CD8-positive, alpha-beta memory T cell (primary cell): ENCODE measurements around the gene SLC44A5. TPM values are rescaled to one million over a fixed set of nuclear protein-coding genes. Genes with fewer than 3 reads are reported as not detected.

Source experiments
- CTCF ChIA-PET: fragments of 350-600 bp; sonication (Branson Sonifier 250); formaldehyde crosslinking; loops from one replicate; lab custom pipeline; 2021; ENCODE audit warnings: antibody characterized with exemption; lab: Charles Lee
- POLR2A ChIA-PET: fragments of 350-600 bp; sonication (Branson Sonifier 250); formaldehyde crosslinking; loops from one replicate; lab custom pipeline; 2021; ENCODE audit warnings: antibody characterized with exemption; lab: Charles Lee
- DNase-seq, 5 donors: peaks; one replicate each; pipeline versions ENCODE4 v3.0.0 to v3.0.0-alpha.2; 2020 to 2022; ENCODE audit warnings: mixed read lengths in 1 of 5
- H3K27ac ChIP-seq: one replicate; pipeline ENCODE4 v1.7.0; 2013; ENCODE audit warnings: low read depth, mild to moderate bottlenecking, low read length, moderate library complexity
- H3K27me3 ChIP-seq: 2 replicates; pipeline ENCODE4 v1.7.0; 2013; ENCODE audit warnings: low read length, mild to moderate bottlenecking; ENCODE audit not compliant: insufficient read depth, poor library complexity, severe bottlenecking
- H3K36me3 ChIP-seq: 2 replicates; pipeline ENCODE4 v1.7.0; 2013; ENCODE audit warnings: mild to moderate bottlenecking, low read length, moderate library complexity; ENCODE audit not compliant: insufficient read depth
- H3K4me1 ChIP-seq: 2 replicates; pipeline ENCODE4 v1.7.0; 2013; ENCODE audit warnings: mild to moderate bottlenecking, low read length, moderate library complexity; ENCODE audit not compliant: insufficient read depth
- H3K4me3 ChIP-seq: 2 replicates; pipeline ENCODE4 v1.7.0; 2013; ENCODE audit warnings: mild to moderate bottlenecking, low read length
- H3K9me3 ChIP-seq: 2 replicates; pipeline ENCODE4 v1.7.0; 2013; ENCODE audit warnings: mild to moderate bottlenecking, low read length
- H3K27ac Mint-ChIP-seq, 8 donors: one replicate each; pipeline ENCODE4 v1.8.0; 2020 to 2021; ENCODE audit warnings: mixed read lengths in 8 of 8, mild to moderate bottlenecking in 6 of 8, inconsistent platforms in 3 of 8, moderate library complexity in 3 of 8
- H3K27me3 Mint-ChIP-seq, 2 donors: one replicate each; pipeline ENCODE4 v1.8.0; 2020 to 2021; ENCODE audit warnings: mixed read lengths in 2 of 2, mild to moderate bottlenecking in 1 of 2, moderate library complexity in 1 of 2
- H3K36me3 Mint-ChIP-seq, 3 donors: one replicate each; pipeline ENCODE4 v1.8.0; 2020 to 2021; ENCODE audit warnings: mixed read lengths in 3 of 3, inconsistent platforms in 1 of 3, mild to moderate bottlenecking in 1 of 3
- H3K4me1 Mint-ChIP-seq, 3 donors: one replicate each; pipeline ENCODE4 v1.8.0; 2020 to 2021; ENCODE audit warnings: mixed read lengths in 3 of 3, inconsistent platforms in 1 of 3, mild to moderate bottlenecking in 1 of 3
- H3K4me3 Mint-ChIP-seq, 7 donors: one replicate each; pipeline ENCODE4 v1.8.0; 2020 to 2021; ENCODE audit warnings: mixed read lengths in 7 of 7, mild to moderate bottlenecking in 6 of 7, moderate library complexity in 4 of 7, inconsistent platforms in 2 of 7
- H3K9me3 Mint-ChIP-seq, 5 donors: one replicate each; pipeline ENCODE4 v1.8.0; 2020 to 2022; ENCODE audit warnings: mixed read lengths in 5 of 5, mild to moderate bottlenecking in 3 of 5, moderate library complexity in 2 of 5, inconsistent platforms in 1 of 5
- polyA plus RNA-seq: library from polyadenylated mRNA; unstranded; fragments of 300-500 nt; fragmentation: Illumina TruSeq; gene quantifications from one replicate; pipeline ENCODE4 v1.2.3, GENCODE V29; 2021
- total RNA-seq, 2 experiments: library from RNA; stranded (reverse); gene quantifications; one replicate each; pipeline ENCODE4 v1.2.3, GENCODE V29; 2021

The SLC44A5 gene
- total and polyA plus RNA-seq, 3 experiments from 2014 or later = 0.24 to 0.53 (median 0.29) TPM

DNA sequence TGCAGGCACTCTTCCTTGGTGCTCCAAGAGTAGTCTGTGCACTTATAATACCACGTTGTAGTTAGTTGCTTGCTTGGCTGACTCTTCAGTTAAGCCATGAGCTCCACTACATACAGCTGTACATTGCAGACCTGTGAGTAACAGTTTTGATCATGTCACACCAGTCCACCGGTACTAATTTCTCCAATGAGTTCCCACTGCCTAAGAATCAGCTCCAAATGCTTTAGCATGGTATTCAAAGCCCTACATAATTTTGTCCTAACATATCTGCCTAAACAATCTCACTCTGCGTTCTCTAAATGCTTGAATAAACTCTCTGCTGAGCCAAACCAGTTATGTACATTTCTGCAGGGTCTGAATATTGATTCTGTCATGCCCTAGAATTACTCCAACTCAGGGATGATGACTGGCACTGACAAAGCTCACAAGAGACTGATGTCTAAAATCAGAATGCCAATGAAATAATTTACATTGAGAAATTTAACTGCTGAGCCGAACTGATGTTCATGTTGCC, 276.0 kb downstream of the SLC44A5 start:
- Histone ChIP-seq H3K36me3 (no peaks in the 10 kb centered on the region), H3K4me3 (no peak overlapping the region), H3K9me3 (no peaks in the 10 kb centered on the region), H3K27me3 (no peaks in the 10 kb centered on the region), H3K27ac (no peak overlapping the region), H3K4me1 (no peaks in the 10 kb centered on the region)
- no peaks in the 10 kb centered on the region for H3K36me3 Mint-ChIP-seq
- ChIA-PET CTCF (no interaction called here), POLR2A (no interaction called here)
- no peak for DNase-seq
- no peaks in the 10 kb centered on the region for H3K4me1 Mint-ChIP-seq
- no peak overlapping the region for H3K4me3 Mint-ChIP-seq
- no peak overlapping the region for H3K27ac Mint-ChIP-seq
- H3K9me3 Mint-ChIP-seq = peaks cover 0 to 2% (median 0%) of the 10 kb centered on the region in 5 donors
- H3K27me3 Mint-ChIP-seq = no peaks in the 10 kb centered on the region

DNA sequence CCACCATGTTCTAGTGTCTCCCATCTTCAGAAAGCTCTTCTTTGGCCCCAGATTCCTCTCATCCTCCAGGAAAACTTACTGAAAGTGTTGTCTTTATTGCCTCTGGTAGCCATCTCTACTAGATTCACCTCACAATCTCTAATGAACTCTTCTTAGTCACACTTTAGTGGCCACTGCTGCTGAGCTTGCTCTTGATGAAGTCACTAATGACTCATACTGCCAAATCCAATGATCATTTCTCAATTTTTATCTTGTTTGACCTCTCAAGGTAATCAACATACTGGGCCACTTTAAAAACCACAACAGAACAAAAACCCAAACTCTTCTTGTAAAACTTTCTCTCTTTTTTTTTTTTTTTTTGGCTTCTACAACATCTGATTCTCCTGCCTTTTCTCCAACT, 280.3 kb downstream of the SLC44A5 start:
- DNase-seq = no peak
- no peaks in the 10 kb centered on the region for H3K4me1 Mint-ChIP-seq
- no peak overlapping the region for H3K27ac Mint-ChIP-seq
- H3K27me3 Mint-ChIP-seq = no peaks in the 10 kb centered on the region
- H3K4me1 ChIP-seq = no peaks in the 10 kb centered on the region
- peaks cover 0 to 3% (median 0%) of the 10 kb centered on the region in 5 donors for H3K9me3 Mint-ChIP-seq
- H3K4me3 ChIP-seq = no peak overlapping the region
- H3K36me3 Mint-ChIP-seq = no peaks in the 10 kb centered on the region
- POLR2A ChIA-PET = no interaction called here
- no peak overlapping the region for H3K27ac ChIP-seq
- no peaks in the 10 kb centered on the region for H3K27me3 ChIP-seq
- H3K9me3 ChIP-seq = no peaks in the 10 kb centered on the region
- CTCF ChIA-PET = no interaction called here
- no peaks in the 10 kb centered on the region for H3K36me3 ChIP-seq
- no peak overlapping the region for H3K4me3 Mint-ChIP-seq

DNA sequence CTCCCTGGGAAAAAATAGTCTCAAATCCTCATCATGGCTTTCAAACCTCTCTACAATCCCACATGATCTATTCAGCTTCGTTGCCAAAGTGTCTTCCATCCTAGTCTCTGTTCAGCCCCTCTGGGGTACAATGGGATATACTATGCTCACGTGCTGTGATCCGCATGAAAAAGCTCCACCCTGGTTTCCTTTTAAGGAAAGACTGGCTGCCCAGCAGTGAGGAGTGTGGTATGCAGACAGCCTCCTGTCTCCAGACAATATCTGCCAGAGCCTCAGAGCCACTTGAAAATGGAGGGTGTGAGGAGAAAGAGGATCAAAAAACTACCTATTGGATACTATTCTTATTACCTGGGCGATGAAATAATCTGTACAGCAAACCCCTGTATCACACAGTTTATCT, 282.2 kb downstream of the SLC44A5 start:
- H3K27ac Mint-ChIP-seq = no peak overlapping the region
- H3K27ac ChIP-seq = no peak overlapping the region
- no peak for DNase-seq
- no peaks in the 10 kb centered on the region for H3K4me1 Mint-ChIP-seq
- H3K27me3 ChIP-seq = no peaks in the 10 kb centered on the region
- H3K36me3 Mint-ChIP-seq = no peaks in the 10 kb centered on the region
- CTCF ChIA-PET = no interaction called here
- H3K4me3 ChIP-seq = no peak overlapping the region
- H3K4me3 Mint-ChIP-seq = no peak overlapping the region
- no peaks in the 10 kb centered on the region for H3K9me3 ChIP-seq
- H3K4me1 ChIP-seq = no peaks in the 10 kb centered on the region
- no peaks in the 10 kb centered on the region for H3K36me3 ChIP-seq
- POLR2A ChIA-PET = no interaction called here
- no peaks in the 10 kb centered on the region for H3K27me3 Mint-ChIP-seq
- peaks cover 0 to 3% (median 0%) of the 10 kb centered on the region in 5 donors for H3K9me3 Mint-ChIP-seq

DNA sequence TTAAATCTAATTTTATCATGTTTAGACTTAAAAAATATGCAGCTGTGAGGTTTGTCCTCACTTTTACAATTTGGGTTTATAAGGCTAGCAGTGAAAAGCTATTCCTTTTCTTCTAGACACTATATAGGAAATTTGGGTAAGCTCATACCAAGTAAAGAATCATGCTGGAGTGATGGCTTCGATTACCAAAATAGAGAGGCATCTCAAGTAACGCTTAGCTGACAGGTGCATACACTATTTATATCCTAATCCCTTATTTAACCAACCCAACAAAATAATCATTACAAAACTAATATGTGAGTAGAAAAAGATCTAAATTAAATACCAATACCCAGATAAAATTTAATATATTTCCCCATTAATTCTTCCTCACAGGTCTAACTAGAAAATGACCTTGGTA, 283.5 kb downstream of the SLC44A5 start:
- Histone ChIP-seq H3K27me3 (no peaks in the 10 kb centered on the region), H3K36me3 (no peaks in the 10 kb centered on the region), H3K4me3 (no peak overlapping the region), H3K27ac (no peak overlapping the region), H3K4me1 (no peaks in the 10 kb centered on the region), H3K9me3 (no peaks in the 10 kb centered on the region)
- DNase-seq = no peak
- H3K27me3 Mint-ChIP-seq = no peaks in the 10 kb centered on the region
- POLR2A ChIA-PET = no interaction called here
- H3K4me1 Mint-ChIP-seq = no peaks in the 10 kb centered on the region
- no peaks in the 10 kb centered on the region for H3K36me3 Mint-ChIP-seq
- CTCF ChIA-PET = no interaction called here
- H3K4me3 Mint-ChIP-seq = no peak overlapping the region
- H3K27ac Mint-ChIP-seq = no peak overlapping the region
- H3K9me3 Mint-ChIP-seq = peaks cover 0 to 3% (median 0%) of the 10 kb centered on the region in 5 donors

DNA sequence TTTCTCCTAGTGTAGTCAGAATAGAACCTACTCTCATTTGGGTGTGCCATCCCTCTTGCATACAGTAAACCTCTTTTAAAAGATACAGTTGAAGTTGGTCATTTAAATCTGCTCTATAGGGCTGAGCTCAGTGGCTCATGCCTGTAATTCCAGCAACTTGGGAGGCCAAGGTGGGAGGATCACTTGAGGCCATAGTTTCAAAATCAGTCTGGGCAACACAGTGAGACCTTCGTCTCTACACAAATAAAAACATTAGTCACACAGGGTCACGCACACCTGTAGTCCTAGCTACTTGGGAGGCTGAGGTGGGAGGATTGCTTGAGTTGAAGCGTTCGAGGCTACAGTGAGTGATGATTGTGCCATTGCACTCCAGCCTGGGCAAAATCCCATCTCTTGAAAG, 292.9 kb downstream of the SLC44A5 start:
- H3K36me3 Mint-ChIP-seq = no peaks in the 10 kb centered on the region
- CTCF ChIA-PET = no interaction called here
- no peak overlapping the region for H3K4me3 Mint-ChIP-seq

DNA sequence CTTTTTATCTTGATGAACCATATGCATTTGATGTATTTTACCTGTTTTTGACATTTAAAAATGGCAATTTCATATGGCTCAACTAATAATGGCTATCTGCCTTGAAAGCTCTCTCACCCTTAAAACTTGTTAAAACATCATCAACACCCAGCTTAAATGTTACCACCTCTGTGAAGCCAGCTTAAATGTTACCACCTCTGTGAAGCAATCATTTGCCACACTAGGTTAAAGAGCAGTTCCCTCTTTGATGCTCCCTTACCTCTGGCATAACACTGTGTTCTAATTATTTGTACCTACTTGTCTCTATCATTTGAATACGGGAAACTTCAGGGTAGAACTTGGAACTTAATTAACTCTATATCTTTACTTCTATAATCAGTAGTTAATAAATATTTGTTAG, 294.7 kb downstream of the SLC44A5 start:
- Mint-ChIP-seq H3K27ac (no peak overlapping the region), H3K9me3 (peaks cover 0 to 2% (median under 1%) of the 10 kb centered on the region in 5 donors), H3K4me1 (no peaks in the 10 kb centered on the region), H3K27me3 (peaks cover 0 to 3% of the 10 kb centered on the region in 2 donors), H3K4me3 (no peak overlapping the region), H3K36me3 (no peaks in the 10 kb centered on the region)
- no peak overlapping the region for H3K27ac ChIP-seq
- H3K9me3 ChIP-seq = no peaks in the 10 kb centered on the region
- H3K27me3 ChIP-seq = no peaks in the 10 kb centered on the region
- H3K4me1 ChIP-seq = no peaks in the 10 kb centered on the region
- ChIA-PET POLR2A (no interaction called here), CTCF (no interaction called here)
- H3K36me3 ChIP-seq = no peaks in the 10 kb centered on the region
- no peak for DNase-seq
- H3K4me3 ChIP-seq = no peak overlapping the region

More for the DNA sequence above, 292.9 kb downstream of the SLC44A5 start:
- Mint-ChIP-seq H3K27me3 (peaks cover 0 to 3% of the 10 kb centered on the region in 2 donors), H3K4me1 (no peaks in the 10 kb centered on the region), H3K27ac (no peak overlapping the region), H3K9me3 (peaks cover 0 to 5% (median 1%) of the 10 kb centered on the region in 5 donors)
- no peaks in the 10 kb centered on the region for H3K27me3 ChIP-seq
- H3K27ac ChIP-seq = no peak overlapping the region
- H3K4me3 ChIP-seq = no peak overlapping the region
- H3K4me1 ChIP-seq = no peaks in the 10 kb centered on the region
- H3K9me3 ChIP-seq = no peaks in the 10 kb centered on the region
- POLR2A ChIA-PET = no interaction called here
- DNase-seq = no peak
- no peaks in the 10 kb centered on the region for H3K36me3 ChIP-seq

DNA sequence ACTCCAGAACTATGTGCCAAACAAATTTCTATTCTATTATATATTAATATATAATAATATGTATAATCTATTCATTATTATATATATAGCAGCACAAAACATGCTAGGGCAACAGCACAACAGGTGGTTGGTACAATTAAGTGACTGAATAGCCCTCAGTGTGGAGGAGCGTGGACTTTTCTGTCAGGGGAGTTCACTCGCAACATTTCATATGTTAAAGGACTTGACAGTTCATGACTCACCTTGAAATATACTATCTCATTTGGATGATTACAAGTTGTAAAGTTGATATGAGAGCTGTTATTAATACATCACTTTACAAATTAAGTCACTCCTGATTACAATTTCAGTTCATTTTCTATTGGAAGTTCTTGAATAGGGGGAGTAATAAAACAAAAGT, 298.3 kb downstream of the SLC44A5 start:
- H3K9me3 Mint-ChIP-seq = peaks cover 0 to 1% (median 0%) of the 10 kb centered on the region in 5 donors
- Histone ChIP-seq H3K27ac (no peak overlapping the region), H3K9me3 (no peaks in the 10 kb centered on the region), H3K4me1 (no peaks in the 10 kb centered on the region), H3K36me3 (no peaks in the 10 kb centered on the region), H3K4me3 (no peak overlapping the region), H3K27me3 (no peaks in the 10 kb centered on the region)
- no peaks in the 10 kb centered on the region for H3K36me3 Mint-ChIP-seq
- no peaks in the 10 kb centered on the region for H3K4me1 Mint-ChIP-seq
- POLR2A ChIA-PET = no interaction called here
- no peak overlapping the region for H3K27ac Mint-ChIP-seq
- peaks cover 0 to 3% of the 10 kb centered on the region in 2 donors for H3K27me3 Mint-ChIP-seq
- H3K4me3 Mint-ChIP-seq = no peak overlapping the region
- DNase-seq = no peak
- CTCF ChIA-PET = no interaction called here

DNA sequence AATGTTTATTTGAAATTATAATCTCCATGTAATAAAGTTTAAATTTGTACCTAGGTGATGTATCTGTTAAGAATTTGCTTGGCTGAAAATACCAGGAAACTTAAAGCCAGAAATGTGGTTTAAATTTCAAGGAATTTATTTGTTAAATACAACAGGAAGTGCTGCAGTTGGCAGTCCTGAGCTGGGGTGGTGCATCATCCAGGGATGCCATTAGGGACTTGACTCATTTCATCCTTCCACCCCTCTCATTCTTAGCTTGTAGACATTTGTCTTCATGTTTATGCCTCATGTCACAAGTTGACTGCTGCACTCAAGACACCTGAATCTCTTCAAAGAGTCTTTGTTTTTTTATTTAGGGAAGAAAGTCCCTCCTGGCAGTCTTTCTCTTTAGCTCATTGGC, 300.8 kb downstream of the SLC44A5 start:
- Histone ChIP-seq H3K4me3 (no peak overlapping the region), H3K27me3 (no peaks in the 10 kb centered on the region), H3K36me3 (no peaks in the 10 kb centered on the region), H3K4me1 (no peaks in the 10 kb centered on the region), H3K27ac (no peak overlapping the region), H3K9me3 (no peaks in the 10 kb centered on the region)
- DNase-seq = no peak
- Mint-ChIP-seq H3K27ac (no peak overlapping the region), H3K27me3 (no peaks in the 10 kb centered on the region), H3K4me3 (no peak overlapping the region), H3K9me3 (peaks cover 0 to 1% (median 0%) of the 10 kb centered on the region in 5 donors), H3K4me1 (no peaks in the 10 kb centered on the region), H3K36me3 (no peaks in the 10 kb centered on the region)
- ChIA-PET POLR2A (no interaction called here), CTCF (no interaction called here)
